Stimulated activated CD4-positive, alpha-beta T cell treated with anti-CD3 and anti-CD28 coated beads, Interleukin-4, amount 100 ng/mL, for 1 hour (primary cell): ENCODE results near the gene PDXP.

Experiments used
- DNase-seq: peaks from one replicate; pipeline ENCODE4 v3.0.0-alpha.2; 2020

PDXP gene

DNA sequence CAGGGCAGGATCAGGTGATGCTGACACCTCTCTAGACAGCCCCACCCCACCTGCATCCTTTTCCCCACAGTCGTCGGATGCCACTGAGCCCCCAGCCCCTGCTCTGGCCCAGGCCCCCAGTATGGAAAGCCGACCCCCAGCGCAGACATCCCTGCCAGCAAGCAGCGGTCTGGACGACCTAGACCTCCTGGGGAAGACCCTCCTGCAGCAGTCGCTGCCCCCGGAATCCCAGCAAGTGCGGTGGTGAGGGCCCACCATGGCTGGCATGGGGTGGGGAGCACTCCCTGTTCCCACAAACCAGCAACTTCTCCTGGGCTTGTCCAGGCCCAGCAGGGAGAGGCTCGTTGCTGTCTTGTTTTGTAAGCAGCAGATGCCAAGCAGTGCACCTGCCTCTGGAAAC lies 28.6 kb upstream of the PDXP start:
- DNase-seq = no peak

- DNase-seq = no peak
Observed at GRCh38 chr22:37630839-37631435, 27.6 kb upstream of the PDXP start.

GRCh38 chr22:37631448-37632173 lies 26.9 kb upstream of the PDXP start:
- DNase-seq = no peak

GRCh38 chr22:37632174-37633088 lies 26.1 kb upstream of the PDXP start:
- no peak for DNase-seq

DNA sequence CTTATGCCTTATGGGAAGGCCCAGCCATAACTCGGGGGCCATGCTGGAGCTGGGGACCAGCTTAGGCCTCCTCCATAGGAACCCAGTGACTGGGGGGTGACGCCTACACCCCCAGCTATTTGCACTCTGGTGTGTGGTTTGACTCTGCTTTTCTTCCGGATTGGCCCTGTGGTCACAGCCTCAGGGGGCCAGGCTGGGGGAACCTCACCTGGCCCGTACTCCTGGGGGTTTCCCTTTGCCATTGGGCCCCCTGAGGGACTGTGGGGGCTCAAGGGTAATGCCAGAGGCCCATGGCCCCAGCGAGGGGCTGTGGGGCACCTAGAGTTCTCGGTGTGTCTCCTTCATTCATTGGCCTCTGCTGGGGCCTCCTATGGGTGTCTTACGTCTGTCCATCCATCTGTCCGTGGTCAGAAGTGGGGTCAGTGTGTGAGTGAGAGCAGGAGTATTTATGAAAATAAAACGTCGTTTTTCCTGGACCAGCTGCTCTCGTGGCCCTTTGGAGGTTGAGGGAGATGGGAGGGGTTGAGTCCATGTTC lies 25.4 kb upstream of the PDXP start:
- no peak for DNase-seq

- peak; percentile 54 for DNase-seq
Observed at GRCh38 chr22:37633625-37634416, 24.7 kb upstream of the PDXP start.

GRCh38 chr22:37634417-37634924 lies 24.1 kb upstream of the PDXP start:
- DNase-seq = no peak

GRCh38 chr22:37635157-37635556 lies 23.4 kb upstream of the PDXP start:
- DNase-seq = no peak

DNA sequence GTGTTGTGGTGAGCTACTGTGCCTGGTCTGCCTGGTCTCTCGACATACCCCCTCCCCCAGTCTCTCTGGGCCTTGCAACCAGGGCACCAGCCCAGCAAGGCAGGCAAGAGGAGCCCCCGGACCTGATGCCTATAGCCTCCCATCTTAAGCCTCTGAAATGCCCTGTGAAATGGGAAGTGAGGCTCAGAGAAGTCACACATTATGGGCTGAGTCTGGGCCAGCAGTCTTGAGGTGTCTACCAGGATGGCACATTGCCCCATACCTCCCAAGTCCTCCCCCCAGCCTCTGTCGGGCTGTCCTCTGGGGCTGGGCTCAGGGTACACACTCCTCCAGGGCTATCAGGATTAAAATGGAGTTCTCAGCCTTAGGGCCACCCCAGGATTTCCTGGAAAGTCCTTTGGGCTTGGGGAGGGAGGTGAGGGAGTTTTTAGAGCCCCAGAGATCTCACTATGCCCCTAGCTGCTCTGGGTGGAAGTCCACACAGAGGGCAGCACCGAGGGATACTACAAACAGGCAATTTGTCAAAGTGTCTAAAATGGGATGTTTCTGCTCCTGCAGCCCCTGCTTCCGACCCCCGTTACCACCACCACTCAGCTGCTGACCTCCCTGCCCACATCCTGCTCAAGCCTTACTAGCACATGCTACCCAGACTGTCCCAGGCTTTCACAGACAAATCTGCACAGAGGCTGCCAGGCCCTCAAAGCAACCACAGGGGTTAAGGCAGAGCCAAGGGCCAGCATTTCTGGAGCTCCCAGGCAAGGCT lies 22.2 kb upstream of the PDXP start:
- no peak for DNase-seq

DNA sequence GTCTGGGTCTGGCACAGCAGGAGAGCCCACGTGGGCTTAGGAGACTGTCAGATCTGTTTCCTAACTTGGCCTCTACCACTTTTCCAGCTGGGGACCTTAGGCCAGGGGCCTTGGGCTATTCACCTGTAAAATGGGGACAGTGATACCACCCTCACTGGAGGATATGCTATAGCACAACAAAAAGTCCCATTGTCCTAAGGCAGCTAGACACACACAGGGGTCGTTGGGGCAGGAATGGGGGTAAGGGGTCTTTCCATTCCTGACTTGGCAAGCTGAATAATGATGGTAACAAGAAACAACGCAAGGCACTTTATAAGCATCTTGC lies 21.6 kb upstream of the PDXP start:
- DNase-seq = no peak

DNA sequence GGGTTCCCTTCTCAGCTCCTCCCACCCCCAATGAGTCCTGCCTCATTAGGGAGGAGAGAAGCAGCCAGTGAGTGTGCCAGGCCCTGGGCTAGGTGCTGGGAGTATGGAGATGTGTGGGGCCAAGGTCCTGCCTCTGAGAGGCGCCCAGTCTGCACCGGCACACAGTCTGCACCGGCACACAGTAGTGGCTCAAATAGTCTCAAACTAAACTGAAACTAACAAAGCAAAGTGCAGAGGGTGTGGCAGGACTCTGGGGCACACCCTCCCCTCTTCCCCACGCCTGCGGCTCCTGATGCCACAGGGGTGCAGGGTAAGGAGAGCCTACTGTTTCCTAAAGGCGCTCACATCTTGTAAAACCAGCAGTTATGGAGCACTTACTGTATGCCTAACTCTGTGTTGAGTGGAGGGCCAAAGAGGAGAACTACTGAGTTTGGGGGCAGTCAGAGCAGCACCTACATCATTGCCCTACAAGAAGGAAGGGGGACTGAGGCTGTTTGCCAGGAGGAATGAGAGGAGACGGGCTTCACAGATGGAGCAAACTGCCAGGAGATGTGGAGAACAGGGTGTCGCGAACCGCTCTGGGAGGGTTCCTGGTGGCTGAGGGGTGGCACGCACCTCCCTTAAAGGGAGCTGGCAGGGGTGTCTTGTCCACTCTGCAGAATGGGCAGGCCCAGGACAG lies 20.0 kb upstream of the PDXP start:
- DNase-seq = no peak

DNA sequence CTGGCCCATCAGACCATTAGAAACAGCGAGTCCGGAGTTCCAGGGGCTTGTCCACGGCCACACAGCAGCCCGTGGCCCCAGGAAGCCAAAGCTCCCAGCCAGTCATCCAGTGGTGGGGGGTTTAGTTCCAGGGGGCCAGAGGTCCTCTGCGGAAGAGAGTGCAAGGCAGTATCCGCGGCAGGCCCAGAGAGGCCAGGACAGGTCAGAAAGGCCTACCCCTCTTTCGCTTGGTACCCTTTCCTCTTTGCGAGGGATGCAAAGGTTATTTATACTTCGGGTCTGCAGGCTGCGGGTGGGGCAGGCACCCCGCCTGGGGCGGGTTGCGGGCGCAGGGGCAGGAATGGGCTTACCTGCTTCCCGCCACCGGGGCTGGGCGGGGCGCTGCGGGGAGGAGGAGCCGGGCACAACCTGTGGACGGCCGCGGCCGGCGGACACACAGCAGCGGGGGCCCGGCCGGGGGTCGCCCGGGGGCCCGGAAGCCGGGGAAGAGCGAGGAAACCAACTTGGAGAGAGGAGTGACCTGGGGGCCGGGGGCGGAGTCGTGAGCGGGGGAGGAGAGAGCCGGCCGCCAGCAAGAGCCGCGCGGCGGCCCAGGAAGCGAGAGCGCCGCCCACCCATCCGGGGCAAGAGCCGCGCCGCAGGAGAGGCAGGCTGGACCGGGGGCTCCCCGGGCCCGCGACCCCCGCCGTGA lies 19.3 kb upstream of the PDXP start, which contains the start of gene SH3BP1:
Gene SH3BP1 (plus strand): TSS at position 600 of the 691 bp plus-strand sequence. CDS start 119 bp downstream, outside the sequence.
- DNase-seq = peak; percentile 63

- no peak for DNase-seq
Observed at GRCh38 chr22:37639771-37640590, 18.5 kb upstream of the PDXP start.

DNA sequence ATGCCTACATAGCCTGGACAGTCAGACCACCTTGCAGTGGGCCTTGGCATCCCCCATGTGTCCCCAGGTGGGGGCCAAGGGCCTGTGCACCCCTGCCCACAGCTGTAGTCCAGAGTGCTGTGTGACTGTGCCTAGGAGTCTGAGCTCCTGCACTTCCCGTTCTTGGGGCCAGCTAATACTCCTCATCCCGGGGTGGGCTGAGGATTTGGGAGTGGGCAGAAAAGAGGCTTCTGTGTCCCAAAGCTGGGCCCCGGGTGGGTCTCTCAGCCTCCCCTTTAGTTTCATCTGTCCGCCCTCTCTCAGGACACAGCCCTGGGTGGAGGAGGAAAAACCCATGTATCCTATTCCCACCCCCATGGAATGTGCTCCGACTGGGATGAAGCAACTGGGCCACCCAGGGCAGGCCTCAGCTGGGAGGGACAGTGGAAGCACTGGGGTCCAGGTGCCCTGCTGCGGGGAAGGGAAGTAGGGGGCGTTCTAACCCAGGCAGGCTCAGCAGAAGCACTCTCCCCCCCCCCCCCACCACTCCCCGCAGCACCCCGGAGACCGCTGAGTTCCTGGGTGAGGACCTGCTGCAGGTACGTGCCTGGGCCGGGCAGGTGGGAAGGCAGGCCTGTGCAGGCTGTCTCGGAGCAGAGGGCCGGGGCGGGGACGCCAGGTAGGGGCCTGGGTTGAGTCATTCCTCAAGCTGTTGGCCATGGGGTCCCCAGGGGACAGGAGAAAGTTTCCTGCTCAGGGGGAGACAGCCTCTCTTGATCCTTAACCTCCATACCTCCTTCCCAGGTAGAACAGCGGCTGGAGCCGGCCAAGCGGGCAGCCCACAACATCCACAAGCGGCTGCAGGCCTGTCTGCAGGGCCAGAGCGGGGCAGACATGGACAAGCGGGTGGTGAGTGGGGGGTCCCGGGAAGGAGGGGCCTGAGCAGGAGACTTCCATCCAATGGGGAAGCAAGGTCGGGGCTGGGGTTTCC lies 17.6 kb upstream of the PDXP start:
- no peak for DNase-seq

DNA sequence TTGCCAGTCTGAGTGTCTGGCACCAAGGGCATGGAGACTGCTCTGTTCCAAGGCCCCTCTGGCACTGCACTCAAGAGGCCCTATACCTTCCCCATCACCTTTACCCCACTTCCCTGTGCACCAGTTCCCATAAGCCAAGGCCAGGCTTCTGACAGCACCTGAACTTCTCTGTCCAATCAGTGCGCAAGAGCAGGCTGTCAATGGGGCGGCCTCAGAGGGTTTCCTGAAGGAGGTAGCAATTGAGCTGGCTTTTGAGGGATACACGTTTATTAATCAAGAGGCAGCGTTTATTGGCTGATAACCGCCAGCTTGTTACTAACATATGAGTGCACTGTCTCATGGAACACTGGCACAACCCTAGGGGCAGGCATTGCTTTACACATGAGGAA lies 17.0 kb upstream of the PDXP start:
- DNase-seq = no peak

GRCh38 chr22:37643225-37643847 lies 15.2 kb upstream of the PDXP start:
- DNase-seq = peak; percentile 91

- DNase-seq = no peak
Observed at GRCh38 chr22:37647317-37647716, 11.2 kb upstream of the PDXP start.

- no peak for DNase-seq
Observed at GRCh38 chr22:37647928-37648327, 10.6 kb upstream of the PDXP start.
